Ovary (tissue), 9 donors: ENCODE measurements around the gene PRSS48. TPM values are rescaled to one million over a fixed set of nuclear protein-coding genes. Genes with fewer than 3 reads are reported as not detected.
"Not testable (repeated sequence)": the region's sequence is repeated elsewhere in the genome, so short reads cannot be mapped to it uniquely, and the experiment has no call there.

Experiments used
- DNase-seq, 5 donors: peaks; one replicate each; pipeline ENCODE4 v3.0.0-alpha.2; 2019 to 2020
- H3K27ac ChIP-seq, 2 donors: fragments of 200-600 bp; one replicate each; pipeline versions ENCODE4 v1.5.1 to v1.8.0; 2019 to 2022
- H3K27me3 ChIP-seq: fragments of 200-600 bp; one replicate; pipeline ENCODE4 v1.8.0; 2022
- H3K36me3 ChIP-seq: fragments of 200-600 bp; sonication (generic); one replicate; pipeline ENCODE4 v1.5.1; 2019
- H3K4me1 ChIP-seq: one replicate; pipeline ENCODE4 v1.8.1; 2013; ENCODE audit warnings: mild to moderate bottlenecking, moderate library complexity; ENCODE audit not compliant: insufficient read depth
- H3K4me3 ChIP-seq: fragments of 200-600 bp; sonication (generic); one replicate; pipeline ENCODE4 v1.5.1; 2017
- H3K9me3 ChIP-seq, 2 donors: fragments of 200-600 bp in 1 of 2; sonication (generic) in 1 of 2; one replicate each; pipeline versions ENCODE4 v1.5.1 to v1.8.1; 2013 to 2019; ENCODE audit warnings: mild to moderate bottlenecking in 1 of 2, moderate library complexity in 1 of 2
- CTCF ChIP-seq, 3 donors: fragments of 450-650 bp in 2 of 3; fragments of 200-600 bp in 1 of 3; IDR thresholded peaks; one replicate each; pipeline versions ENCODE4 v1.5.1 to v1.8.0; 2016 to 2022; ENCODE audit warnings: antibody characterized with exemption in 3 of 3, mild to moderate bottlenecking in 1 of 3
- EP300 ChIP-seq: sonication (generic); formaldehyde crosslinking; IDR thresholded peaks from one replicate; pipeline ENCODE4 v1.6.1; 2017; ENCODE audit warnings: antibody characterized with exemption
- POLR2A ChIP-seq: fragments of 450-650 bp; IDR thresholded peaks from one replicate; pipeline ENCODE4 v1.6.1; 2017; ENCODE audit warnings: antibody characterized with exemption, mild to moderate bottlenecking, moderate library complexity
- WGBS, 3 donors: extraction: QIAGEN DNeasy Blood & Tissue Kit in 1 of 3; methylation state at CpG; one replicate each; pipeline versions ENCODE4 v1.1.5 to v1.1.7; 2013 to 2017; 5-methylcytosine and 5-hydroxymethylcytosine counted together
- intact Hi-C, 4 donors: fragments of 100-400 bp; cut with DNase I; formaldehyde crosslinking; loops; one replicate each; pipeline versions ENCODE4 v1.11.0 to v1.15.1; 2022 to 2023
- polyA plus RNA-seq, 2 donors: library from polyadenylated mRNA; stranded (reverse); fragments of 200-250 nt in 1 of 2; fragments of 350-450 nt in 1 of 2; fragmentation: Illumina TruSeq in 1 of 2; extraction: RNeasy Lipid Tissue Mini Kit (QIAGEN cat#74804) in 1 of 2; gene quantifications; one replicate each; pipeline ENCODE4 v1.2.3, GENCODE V29; 2013 to 2014
- total RNA-seq, 7 donors: library from RNA; depleted of rRNA in 2 of 7; stranded (reverse); fragments of >200 nt in 2 of 7; fragmentation: NEBNext Ultra II Directional in 3 of 7; extraction: Animal tissue kit (Norgen Biotek cat#: 25700) in 3 of 7; gene quantifications; one replicate each; pipeline versions ENCODE4 v1.1.0 to v1.2.4, GENCODE V29; 2016 to 2023
- donor health status: DM: no; HTN: no; CAD: no; lungs with moderate emphysema.
- donor health status: DM: no; HTN: no; CAD: no.
- donor health status: Bipolar disorder and iron deficiency.
- donor health status: DM: yes; HTN: yes; CAD: no.
- donor health status: DM: no; HTN: no; CAD: no.
- donor health status: DM: yes; HTN: yes; CAD: no.

PRSS48 gene
- total and polyA plus RNA-seq, 9 donors, result not detected

DNA sequence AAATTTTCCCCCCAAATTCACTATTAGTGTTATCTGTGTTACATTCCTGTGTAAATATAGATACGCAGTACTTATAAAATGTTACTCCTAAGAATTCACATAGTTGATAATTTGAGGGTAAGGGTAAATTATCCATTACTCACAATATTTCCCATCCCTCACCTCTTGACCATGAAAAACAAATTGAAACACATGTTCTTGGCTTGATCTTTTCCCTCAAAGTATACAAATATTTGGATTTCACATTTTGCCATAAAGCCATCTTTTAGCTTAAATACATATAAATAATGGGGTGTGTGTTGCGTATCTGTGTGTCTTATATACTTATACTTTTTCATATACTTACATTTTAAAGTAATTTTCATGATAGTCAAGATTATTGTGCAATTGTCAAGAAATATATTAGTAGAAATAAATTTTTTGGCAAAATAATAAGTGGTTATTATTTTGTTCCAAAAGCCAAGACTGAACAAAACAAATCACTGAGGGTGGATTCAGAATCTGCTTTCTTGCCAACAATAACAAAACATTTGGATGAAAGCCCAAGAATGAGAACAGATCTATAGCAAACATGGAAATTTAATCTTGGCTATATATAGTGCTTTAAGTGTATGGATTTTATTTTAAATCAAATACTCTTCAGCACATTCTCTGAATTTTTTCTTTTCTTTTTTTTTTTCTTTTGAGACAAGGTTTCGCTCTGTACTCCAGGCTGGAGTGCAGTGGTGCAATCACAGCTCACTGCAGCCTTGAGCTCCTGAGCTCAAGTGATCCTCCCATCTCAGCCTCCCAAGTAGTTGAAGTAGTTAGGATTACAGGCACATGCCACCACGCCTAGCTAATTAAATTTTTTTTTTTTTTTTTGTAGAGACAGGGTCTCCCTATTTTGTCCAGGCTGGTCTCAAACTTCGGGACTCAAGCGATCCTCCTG, 48.5 kb upstream of the PRSS48 start:
- intact Hi-C loops, result no loop called here
- no peak for DNase-seq
- TF ChIP-seq EP300 (no peak), CTCF (IDR thresholded peaks at IDR 0.05) (no peak), POLR2A (no peak)
- no peaks in the 10 kb centered on the region for H3K36me3 ChIP-seq
- no peaks in the 10 kb centered on the region for H3K27me3 ChIP-seq
- H3K27ac ChIP-seq, result peak overlapping the region; percentile 71 to 74
- peak overlapping the region; percentile 29 for H3K4me3 ChIP-seq
- peaks cover 2% of the 10 kb centered on the region for H3K4me1 ChIP-seq
- no peaks in the 10 kb centered on the region for H3K9me3 ChIP-seq
- WGBS, 3 donors, result 40 to 51% (median 43%) methylated on average over 6 of the region's 6 CpGs

- DNase-seq, result no peak
- Histone ChIP-seq H3K4me3 (no peak overlapping the region), H3K9me3 (no peaks in the 10 kb centered on the region), H3K27me3 (no peaks in the 10 kb centered on the region), H3K27ac (peak overlapping the region in 1 of 2 donors; percentile 28), H3K36me3 (no peaks in the 10 kb centered on the region), H3K4me1 (peaks cover 4% of the 10 kb centered on the region)
- WGBS, 3 donors, result 33 to 36% (median 35%) methylated on average over 7 of the region's 7 CpGs
- intact Hi-C loops, result loop anchor here in 1 of 4 donors (10.0 kb wide), 1 partner anchor 67 kb away; no protein-coding TSS in a partner anchor
- no peak for TF ChIP-seq CTCF (IDR thresholded peaks at IDR 0.05)
- no peak for TF ChIP-seq EP300
- TF ChIP-seq POLR2A, result no peak
These were observed 44.9 kb upstream of the PRSS48 start for GRCh38 chr4:151231915-151232595.

DNA sequence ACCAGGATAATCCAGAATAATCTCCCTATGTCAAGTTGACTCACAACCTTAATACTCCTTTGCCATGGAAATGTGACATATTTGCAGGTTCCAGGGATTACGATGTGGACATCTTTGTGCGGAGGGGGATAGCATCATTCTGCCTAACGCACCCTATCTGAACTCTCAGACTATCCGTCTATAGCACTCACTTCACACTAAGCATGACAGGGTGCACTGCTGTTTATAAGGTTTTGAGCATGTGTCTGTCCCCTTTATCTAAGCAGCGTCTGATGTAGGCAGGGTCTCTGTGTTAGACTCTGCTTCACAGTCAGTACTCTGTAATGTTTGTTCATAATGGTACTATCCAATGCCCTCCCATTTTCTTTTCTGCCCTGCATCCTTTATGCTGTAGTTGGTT, 43.4 kb upstream of the PRSS48 start:
- 89 to 98% (median 92%) methylated on average over 5 of the region's 5 CpGs for WGBS, 3 donors
- Histone ChIP-seq H3K4me1 (peaks cover 4% of the 10 kb centered on the region), H3K36me3 (no peaks in the 10 kb centered on the region), H3K9me3 (no peaks in the 10 kb centered on the region), H3K27ac (peak overlapping the region in 1 of 2 donors; percentile 6), H3K4me3 (no peak overlapping the region), H3K27me3 (no peaks in the 10 kb centered on the region)
- no peak for DNase-seq
- intact Hi-C loops, result loop anchor here in 1 of 4 donors (10.0 kb wide), 1 partner anchor 69 kb away; no protein-coding TSS in a partner anchor
- TF ChIP-seq POLR2A (no peak), CTCF (IDR thresholded peaks at IDR 0.05) (no peak), EP300 (no peak)

DNA sequence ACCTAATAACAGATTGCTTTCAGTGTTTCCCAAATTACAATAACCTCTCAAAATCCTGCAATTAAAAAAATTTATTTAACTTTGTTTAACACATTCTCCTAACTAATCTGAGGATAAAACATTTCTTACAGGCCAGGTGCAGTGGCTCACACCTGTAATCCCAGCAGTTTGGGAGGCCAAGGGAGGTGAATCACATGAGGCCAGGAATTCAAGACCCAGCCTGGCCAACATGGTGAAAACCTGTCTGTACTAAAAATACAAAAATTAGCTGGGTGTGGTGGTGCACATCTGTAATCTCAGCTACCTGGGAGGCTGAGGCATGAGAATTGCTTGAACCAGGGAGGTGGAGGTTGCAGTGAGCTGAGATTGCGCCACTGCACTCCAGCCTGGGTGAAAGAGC, 41.6 kb upstream of the PRSS48 start:
- not testable (repeated sequence) for H3K27me3 ChIP-seq, H3K4me1 ChIP-seq, H3K4me3 ChIP-seq, H3K9me3 ChIP-seq, H3K36me3 ChIP-seq, H3K27ac ChIP-seq, DNase-seq
- intact Hi-C loops, result loop anchor here in 1 of 4 donors (10.0 kb wide), 1 partner anchor 71 kb away; no protein-coding TSS in a partner anchor
- 98 to 100% (median 100%) methylated on average over 1 of the region's 1 CpG for WGBS, 3 donors
